IPS DF 19.7 (cell line): Measurements from ENCODE around the gene OR4F3.
"Not testable (repeated sequence)": the region's sequence is repeated elsewhere in the genome, so short reads cannot be mapped to it uniquely, and the experiment has no call there.

Experiments used
- DNase-seq: peaks from one replicate; pipeline ENCODE4 v3.0.0-alpha.2; 2013; ENCODE audit warnings: low read depth, low spot score

OR4F3 gene

GRCh38 chr5:181366968-181367367 is at the start of gene OR4F3:
OR4F3 (plus strand) TSS chr5:181367268.
- not testable (repeated sequence) for DNase-seq
